GM12873 (cell line): ENCODE measurements around the gene SOX18.

Experiments
- TF ChIP-seq, protein P1 (sequence below): IDR thresholded peaks from 2 replicates; pipeline ENCODE4 v1.5.1; 2012; ENCODE audit warnings: low read depth, mild to moderate bottlenecking, moderate library complexity, low read length, control low read depth; ENCODE audit not compliant: insufficient read depth; ENCODE audit errors: missing control alignments

SOX18 gene

GRCh38 chr20:64036346-64037198, 12.9 kb downstream of the SOX18 start:
- TF ChIP-seq, protein P1, sequence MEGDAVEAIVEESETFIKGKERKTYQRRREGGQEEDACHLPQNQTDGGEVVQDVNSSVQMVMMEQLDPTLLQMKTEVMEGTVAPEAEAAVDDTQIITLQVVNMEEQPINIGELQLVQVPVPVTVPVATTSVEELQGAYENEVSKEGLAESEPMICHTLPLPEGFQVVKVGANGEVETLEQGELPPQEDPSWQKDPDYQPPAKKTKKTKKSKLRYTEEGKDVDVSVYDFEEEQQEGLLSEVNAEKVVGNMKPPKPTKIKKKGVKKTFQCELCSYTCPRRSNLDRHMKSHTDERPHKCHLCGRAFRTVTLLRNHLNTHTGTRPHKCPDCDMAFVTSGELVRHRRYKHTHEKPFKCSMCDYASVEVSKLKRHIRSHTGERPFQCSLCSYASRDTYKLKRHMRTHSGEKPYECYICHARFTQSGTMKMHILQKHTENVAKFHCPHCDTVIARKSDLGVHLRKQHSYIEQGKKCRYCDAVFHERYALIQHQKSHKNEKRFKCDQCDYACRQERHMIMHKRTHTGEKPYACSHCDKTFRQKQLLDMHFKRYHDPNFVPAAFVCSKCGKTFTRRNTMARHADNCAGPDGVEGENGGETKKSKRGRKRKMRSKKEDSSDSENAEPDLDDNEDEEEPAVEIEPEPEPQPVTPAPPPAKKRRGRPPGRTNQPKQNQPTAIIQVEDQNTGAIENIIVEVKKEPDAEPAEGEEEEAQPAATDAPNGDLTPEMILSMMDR = no peak

GRCh38 chr20:64035933-64036345, 13.5 kb downstream of the SOX18 start, which contains the start of gene C20orf204:
Gene C20orf204 (plus strand): TSS chr20:64036182. CDS start chr20:64036324, 142 bp downstream.
- TF ChIP-seq, protein P1 = no peak

DNA sequence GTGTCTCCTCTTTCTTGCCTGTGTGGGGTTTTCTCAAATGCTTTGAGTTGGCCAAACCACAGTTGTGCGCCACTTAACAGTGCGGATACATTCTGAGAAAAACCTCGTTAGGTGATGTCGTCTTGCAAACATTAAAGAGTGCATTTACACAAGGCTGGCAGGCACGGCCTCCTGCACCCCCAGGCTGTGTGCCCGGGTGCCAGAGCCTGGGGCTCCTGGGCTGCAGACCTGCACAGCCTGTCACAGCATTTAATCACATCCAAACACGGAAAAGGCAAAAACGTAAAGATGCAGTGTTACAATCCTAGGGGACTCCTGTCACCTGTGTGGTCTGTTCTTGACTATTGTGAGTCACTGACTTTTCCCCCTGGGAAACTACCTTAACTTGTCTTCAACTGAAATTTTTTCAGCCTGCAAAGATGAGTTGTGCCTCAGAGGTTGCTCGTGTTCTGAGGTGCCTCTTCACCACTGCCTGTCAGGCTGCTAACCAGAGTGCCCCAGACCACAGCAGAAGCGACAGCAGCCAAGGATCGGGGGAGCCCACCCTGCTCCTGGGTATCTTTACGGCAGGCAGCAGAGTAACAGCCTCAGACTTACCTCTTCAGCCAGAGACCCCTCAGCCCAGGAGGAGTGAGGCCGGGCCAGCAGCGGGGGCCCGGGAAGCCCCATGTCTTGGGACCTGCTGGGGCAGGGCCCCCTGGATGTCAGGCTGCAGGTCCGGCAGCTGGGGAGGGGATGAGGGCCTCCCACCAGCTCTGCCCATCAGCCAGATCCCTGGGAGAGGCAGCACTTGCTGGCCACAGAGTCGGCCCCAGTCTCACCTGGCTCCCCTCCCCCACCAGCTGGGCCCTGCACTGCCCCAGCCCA, 14.1 kb downstream of the SOX18 start:
- TF ChIP-seq, protein P1 = no peak

GRCh38 chr20:64033981-64034493, 15.4 kb downstream of the SOX18 start:
- TF ChIP-seq, protein P1 = no peak

- TF ChIP-seq, protein P1 = no peak
Observed at GRCh38 chr20:64032706-64033624, 16.5 kb downstream of the SOX18 start.

DNA sequence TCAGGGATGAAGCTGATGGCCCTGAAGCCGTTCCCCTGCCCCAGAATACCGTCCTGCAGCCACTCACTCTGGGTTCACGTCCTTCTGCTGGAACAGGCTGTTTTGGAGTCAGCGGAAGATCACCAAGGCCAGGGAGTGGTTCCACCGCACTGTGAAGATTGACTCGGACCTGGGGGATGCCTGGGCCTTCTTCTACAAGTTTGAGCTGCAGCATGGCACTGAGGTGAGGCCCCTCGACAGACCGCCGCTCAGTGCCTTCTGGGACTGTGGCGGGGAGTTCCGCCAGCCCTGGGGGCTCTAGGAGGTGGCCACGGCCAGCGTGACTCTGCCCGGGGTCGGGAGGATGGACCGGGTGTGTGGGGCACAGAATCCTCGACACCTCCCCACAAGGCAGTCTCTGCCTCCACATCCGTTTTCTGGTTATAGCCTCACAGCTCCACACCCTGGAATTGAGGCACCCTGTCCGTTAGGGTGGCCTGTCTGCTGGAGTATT, 17.6 kb downstream of the SOX18 start:
- TF ChIP-seq, protein P1 = no peak
